ENCODE measurements around the gene CHMP1A.

DNA sequence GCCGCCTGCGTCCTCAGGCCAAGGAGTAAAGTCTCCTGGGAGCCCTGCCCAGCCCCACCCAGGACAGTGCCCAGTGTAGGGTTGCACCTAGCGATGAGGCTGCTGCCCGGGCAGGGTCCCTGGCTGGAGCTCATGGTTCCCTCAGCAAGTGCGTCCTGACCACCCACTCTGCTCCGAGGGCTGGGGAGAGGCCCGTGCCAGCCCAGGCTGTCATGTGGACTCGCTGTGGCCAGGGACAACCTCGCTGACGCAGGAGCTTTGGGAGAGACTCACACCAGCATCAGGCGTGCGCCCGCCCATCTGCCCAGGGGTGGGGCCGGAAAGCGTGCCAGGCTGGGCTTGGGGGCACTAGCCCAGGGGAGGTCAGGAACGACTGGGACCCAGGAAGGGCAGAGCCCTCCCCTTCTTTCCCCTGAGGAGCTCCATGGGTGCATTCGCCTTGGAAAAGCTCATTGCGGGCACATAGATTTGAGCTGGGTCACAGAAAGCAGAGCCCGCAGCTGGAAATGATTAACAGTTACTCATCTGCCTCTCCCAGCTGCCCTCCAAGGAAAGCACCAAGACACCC lies 24.4 kb downstream of the CHMP1A start:
- no peak for TF ChIP-seq EZH2 (IDR thresholded peaks at IDR 0.05)
- no peak for TF ChIP-seq POLR2AphosphoS5 (IDR thresholded peaks at IDR 0.05; ENCODE audit: borderline replicate concordance, low read depth, low read length)

All from SK-N-MC (cell line).